ENCODE measurements around the gene MRTO4.

DNA sequence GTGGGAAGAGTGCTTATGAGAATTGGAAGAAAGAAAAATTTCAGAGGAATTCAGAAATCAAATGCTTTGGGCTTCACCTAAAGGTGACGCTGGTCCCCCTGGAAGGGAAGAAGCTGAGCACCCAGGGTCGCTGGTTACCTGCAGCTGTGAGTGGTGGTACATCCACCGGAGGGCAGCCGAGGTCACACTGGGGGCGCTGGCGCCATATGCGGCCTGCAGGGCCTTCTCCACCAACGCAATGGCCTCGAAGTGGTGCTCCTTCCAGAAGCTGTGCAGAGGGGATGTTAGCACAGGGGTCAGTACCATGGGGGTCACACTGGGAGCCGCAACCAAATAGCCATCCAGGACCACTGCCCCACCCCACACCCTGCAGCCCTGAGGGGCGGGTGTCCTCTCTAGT is 54.3 kb downstream of the MRTO4 start:
- TF ChIP-seq, protein P1, sequence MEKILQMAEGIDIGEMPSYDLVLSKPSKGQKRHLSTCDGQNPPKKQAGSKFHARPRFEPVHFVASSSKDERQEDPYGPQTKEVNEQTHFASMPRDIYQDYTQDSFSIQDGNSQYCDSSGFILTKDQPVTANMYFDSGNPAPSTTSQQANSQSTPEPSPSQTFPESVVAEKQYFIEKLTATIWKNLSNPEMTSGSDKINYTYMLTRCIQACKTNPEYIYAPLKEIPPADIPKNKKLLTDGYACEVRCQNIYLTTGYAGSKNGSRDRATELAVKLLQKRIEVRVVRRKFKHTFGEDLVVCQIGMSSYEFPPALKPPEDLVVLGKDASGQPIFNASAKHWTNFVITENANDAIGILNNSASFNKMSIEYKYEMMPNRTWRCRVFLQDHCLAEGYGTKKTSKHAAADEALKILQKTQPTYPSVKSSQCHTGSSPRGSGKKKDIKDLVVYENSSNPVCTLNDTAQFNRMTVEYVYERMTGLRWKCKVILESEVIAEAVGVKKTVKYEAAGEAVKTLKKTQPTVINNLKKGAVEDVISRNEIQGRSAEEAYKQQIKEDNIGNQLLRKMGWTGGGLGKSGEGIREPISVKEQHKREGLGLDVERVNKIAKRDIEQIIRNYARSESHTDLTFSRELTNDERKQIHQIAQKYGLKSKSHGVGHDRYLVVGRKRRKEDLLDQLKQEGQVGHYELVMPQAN (IDR thresholded peaks at IDR 0.05; ENCODE audit: borderline replicate concordance) = no peak
- TF ChIP-seq SIN3B (IDR thresholded peaks at IDR 0.05; ENCODE audit: low read depth) = no peak
- TF ChIP-seq SMC3 (conservative IDR thresholded peaks at IDR 0.05; ENCODE audit: insufficient read depth, low read depth, low read length) = no peak
- TF ChIP-seq ZNF24 (IDR thresholded peaks at IDR 0.05) = no peak

Measured in K562 (cell line).